22Rv1 (cell line): Measurements from ENCODE around the gene PRPSAP2.

Source experiments
- ZFX ChIP-seq: fragments of 450-650 bp; IDR thresholded peaks from 2 replicates; pipeline ENCODE4 v1.6.1; 2017; ENCODE audit warnings: antibody characterized with exemption, borderline replicate concordance
- TF ChIP-seq, protein P1 (sequence below): fragments of 450-650 bp; IDR thresholded peaks from 2 replicates; pipeline ENCODE4 v1.5.1; 2017; ENCODE audit warnings: mild to moderate bottlenecking

DNA sequence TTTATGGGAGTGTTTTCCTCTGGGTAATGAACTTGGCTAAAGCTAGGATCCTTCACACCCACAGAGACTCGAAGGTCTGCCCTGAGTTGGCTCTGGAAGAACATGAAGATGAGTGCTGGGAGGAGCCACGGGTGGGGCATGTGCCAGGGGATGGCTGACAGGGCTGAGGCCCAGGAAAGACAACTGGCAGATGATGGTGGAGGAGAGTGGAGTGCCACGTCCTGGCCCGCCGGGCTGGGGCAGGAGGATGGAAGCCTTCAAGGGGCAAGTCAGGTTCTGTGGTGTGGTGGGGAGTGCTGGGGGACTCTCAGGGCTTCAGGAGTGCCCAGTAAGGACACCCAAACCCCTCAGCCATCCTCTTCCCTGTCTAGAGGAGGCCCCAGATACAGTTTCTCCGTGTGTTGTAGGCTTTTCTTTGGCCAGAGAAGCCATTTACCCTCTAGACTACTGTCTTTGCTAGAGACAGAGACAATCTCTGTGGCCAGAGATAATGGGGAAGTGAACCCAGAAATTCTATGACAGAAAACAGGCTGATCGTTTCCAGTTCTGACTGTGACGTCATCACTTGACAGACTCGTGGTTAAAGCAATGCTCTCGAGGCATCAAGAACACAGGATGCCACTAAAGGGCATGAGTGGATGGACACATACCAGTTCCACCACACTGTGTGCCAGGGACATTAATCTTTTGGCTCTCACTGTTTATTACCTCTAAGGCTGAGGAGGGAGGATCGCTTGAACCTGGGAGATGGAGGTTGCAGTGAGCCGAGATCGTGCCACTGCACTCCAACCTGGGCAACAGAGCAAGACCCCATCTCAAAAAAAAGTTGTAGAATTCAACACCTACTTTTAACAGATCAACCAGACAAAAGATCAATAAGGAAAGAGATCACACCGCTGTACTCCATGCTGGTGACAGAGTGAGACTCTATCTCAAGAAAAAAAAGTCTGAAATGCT lies 75.4 kb downstream of the PRPSAP2 start:
- TF ChIP-seq, protein P1, sequence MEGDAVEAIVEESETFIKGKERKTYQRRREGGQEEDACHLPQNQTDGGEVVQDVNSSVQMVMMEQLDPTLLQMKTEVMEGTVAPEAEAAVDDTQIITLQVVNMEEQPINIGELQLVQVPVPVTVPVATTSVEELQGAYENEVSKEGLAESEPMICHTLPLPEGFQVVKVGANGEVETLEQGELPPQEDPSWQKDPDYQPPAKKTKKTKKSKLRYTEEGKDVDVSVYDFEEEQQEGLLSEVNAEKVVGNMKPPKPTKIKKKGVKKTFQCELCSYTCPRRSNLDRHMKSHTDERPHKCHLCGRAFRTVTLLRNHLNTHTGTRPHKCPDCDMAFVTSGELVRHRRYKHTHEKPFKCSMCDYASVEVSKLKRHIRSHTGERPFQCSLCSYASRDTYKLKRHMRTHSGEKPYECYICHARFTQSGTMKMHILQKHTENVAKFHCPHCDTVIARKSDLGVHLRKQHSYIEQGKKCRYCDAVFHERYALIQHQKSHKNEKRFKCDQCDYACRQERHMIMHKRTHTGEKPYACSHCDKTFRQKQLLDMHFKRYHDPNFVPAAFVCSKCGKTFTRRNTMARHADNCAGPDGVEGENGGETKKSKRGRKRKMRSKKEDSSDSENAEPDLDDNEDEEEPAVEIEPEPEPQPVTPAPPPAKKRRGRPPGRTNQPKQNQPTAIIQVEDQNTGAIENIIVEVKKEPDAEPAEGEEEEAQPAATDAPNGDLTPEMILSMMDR: no peak
- no peak for TF ChIP-seq ZFX
